B cell (primary cell): ENCODE results near the gene EGF.

Source experiments
- CTCF ChIP-seq: fragments of 200-600 bp; IDR thresholded peaks from one replicate; pipeline ENCODE4 v1.8.0; 2022; ENCODE audit warnings: antibody characterized with exemption, mild to moderate bottlenecking
- EZH2 ChIP-seq: IDR thresholded peaks from 2 replicates; pipeline ENCODE4 v1.6.1; 2012; ENCODE audit warnings: borderline replicate concordance, low read depth, mild to moderate bottlenecking, moderate library complexity, low read length; ENCODE audit not compliant: insufficient read depth, poor library complexity, severe bottlenecking

GRCh38 chr4:109921384-109921808 is 8.7 kb downstream of the EGF start:
- TF ChIP-seq EZH2, result no peak
- TF ChIP-seq CTCF, result no peak
